ENCODE measurements around the gene TMPRSS9.
"Not testable (repeated sequence)": the region's sequence is repeated elsewhere in the genome, so short reads cannot be mapped to it uniquely, and the experiment has no call there.

TMPRSS9 gene

DNA sequence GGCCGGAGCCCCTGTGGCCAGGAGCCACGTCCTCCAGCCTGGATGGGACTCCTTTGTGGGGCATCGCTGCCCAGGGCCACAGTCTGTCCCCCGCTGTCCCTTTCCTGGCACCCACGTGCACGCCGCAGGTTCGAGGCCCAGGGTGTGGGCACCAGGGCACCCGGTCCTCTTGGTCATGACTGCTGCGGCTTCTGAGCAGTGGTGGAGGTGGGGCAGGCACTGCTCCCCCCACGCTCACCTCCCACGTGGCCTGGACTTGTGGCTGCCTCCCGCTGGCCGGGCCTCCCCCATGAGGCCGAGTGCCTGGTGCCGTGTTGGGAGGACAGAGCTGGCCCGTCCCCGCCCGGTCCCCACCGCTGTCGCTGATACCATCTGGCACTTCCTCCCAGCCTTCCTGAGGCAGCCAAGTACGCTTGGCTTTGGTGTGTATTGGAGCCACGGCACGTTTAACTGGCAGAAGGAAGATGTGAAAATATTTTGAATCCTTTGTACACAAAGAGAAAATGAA, 18.8 kb upstream of the TMPRSS9 start:
- DNase-seq, result no peak

GRCh38 chr19:2341982-2342381, 18.1 kb upstream of the TMPRSS9 start:
- DNase-seq, result no peak

DNA sequence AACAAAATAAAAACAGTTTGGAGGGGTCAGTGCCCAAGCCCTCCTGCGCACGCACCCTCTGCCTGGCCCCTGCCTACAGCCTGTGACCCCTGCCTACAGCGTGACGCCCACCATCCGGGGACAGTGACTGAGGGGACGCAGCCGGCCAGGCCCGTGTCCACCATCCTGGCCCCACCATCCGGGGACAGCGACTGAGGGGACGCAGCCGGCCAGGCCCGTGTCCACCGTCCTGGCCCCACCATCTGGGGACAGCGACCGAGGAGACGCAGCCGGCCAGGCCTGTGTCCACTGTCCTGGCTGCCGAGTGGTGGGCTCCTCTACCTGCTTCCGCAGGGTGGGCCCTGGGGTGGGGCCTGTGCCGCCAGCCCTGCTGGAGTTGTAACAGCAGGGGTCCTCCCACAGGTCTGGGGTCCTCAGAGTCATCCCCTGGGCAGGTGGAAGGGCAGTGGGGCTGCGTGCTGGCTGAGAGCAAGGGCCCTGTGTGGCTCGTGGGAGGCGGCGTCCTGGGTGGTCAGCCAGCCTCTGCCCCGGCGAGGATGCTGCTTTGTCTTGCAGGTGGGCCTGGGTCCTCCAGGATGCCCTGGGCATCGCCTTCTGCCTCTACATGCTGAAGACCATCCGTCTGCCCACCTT, 17.3 kb upstream of the TMPRSS9 start:
- no peak for DNase-seq

DNA sequence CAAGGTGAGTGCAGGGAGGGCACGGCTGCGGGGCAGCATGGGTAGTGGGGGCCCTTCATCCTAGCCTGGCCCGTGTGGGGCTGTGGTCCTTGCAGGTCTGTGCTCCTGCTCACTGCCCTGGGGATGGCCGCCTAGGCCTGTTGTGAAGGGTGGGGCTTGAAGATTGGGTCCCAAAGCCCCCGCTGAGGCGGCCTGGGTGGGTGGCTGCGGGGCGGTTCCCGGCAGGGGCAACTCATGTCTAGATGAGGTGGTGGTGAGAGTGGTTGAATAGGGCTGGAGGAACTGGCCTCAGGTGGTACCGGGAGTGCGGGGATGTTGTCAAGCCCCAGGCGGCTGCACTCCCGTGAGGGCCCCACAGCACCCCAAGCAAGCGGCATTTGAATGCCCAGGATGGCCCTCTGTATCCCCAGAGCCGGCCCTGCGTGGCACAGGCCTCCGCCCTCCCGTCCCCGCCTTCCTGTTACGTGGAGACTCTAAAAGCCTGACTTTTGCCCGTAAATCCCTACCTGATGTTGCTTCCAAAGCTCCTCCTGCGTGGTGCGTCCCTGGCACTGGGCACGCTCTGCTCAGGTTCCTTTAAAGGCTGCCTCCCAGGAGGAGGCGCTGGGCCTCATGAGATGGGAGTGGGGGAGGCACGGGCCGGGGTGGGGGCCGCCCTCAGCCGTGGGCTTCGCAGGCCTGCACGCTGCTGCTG, 16.6 kb upstream of the TMPRSS9 start:
- no peak for DNase-seq

DNA sequence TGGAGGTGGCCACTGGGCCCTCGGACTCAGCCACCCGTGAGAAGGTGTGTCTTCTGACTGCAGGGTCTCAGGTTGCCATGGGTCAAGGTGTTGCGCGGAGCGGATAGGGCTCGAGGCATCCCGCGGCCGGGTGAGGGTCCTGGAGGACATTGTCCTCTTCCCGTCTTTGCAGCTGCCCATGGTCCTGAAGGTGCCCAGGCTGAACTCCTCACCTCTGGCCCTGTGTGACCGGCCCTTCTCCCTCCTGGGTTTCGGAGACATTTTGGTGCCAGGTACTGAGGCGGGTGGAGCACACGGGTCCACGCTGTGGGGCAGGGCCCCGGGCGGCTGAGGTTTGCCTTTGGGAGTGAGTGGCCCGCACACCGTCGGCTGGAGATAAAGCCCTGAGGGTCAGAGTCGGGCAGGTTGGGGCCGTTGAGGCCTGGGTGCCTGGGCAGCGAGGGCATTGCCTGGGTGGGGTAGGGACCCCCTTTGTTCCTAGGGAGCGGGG, 15.6 kb upstream of the TMPRSS9 start:
- DNase-seq, result no peak

DNA sequence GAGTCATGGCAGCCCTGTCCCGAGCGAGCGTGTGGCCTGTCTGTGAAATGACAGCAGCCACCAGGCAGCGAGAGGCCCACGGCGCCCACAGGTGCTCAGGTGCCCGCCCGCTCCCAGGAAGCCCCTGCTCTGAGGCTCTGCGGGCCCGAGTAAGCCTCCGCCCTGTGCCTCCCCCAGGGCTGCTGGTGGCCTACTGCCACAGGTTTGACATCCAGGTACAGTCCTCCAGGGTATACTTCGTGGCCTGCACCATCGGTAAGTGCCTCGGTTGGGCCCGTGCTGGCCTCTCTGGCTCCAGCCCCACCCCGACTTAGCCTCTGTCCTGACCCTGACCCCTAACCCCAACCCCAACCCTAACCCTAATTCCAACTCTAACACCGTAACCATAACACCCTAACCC, 15.0 kb upstream of the TMPRSS9 start:
- no peak for DNase-seq

GRCh38 chr19:2345794-2346663, 14.0 kb upstream of the TMPRSS9 start:
- DNase-seq, result peak in 5 of 56 donors; percentile 7 to 24 (median 17)

DNA sequence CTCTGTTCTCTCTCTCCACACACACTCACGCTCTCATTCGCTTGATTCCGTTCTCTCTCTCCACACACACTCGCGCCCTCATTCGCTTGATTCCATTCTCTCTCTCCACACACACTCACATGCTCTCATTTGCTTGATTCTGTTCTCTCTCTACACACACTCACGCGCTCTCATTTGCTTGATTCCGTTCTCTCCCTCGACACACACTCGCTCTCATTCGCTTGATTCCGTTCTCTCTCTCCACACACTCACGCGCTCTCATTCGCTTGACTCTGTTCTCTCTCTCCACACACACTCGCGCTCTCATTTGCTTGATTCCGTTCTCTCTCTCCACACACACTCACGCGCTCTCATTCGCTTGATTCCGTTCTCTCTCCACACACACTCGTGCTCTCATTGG, 10.2 kb upstream of the TMPRSS9 start:
- DNase-seq, result not testable (repeated sequence)

DNA sequence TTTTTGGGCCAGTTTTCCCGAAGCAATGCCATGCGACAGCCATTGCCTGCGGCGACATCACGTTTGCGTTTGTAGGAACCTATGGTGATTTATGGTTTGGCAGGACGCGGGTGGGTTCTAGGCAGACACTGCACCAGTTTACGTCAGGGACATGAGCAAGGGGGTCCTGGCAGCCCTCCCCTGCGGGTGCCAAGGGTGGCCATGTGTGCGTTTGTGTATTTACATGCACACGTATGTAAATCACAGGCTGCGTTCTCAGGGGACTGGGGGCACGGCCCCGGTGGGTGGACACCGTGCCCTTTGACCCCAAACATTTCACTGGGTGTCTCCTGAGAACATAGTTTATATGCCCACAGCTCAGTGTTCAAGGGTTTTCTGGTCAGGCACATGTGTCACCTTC, 9.4 kb upstream of the TMPRSS9 start:
- DNase-seq, result no peak

DNA sequence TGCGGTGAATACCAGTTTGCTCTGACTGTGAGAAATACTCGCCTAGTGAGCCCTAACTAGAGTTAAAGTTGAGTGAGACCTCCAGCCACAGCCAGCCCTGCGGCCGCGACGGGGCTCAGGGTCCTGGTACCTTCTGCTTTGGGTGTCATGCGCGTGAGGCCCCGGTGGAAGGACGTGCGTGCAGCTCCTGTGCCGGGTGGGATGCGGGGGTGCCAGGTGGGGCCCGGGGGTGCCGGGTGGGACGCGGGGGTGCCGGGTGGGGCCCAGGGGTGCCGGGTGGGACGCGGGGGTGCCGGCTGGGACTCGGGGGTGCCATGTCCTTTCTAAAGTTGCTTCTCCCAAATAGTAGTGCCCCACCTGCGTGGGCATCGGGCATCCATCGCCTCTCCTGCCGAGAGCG, 8.5 kb upstream of the TMPRSS9 start:
- no peak for DNase-seq

GRCh38 chr19:2352121-2352520, 7.9 kb upstream of the TMPRSS9 start:
- DNase-seq, result no peak

- DNase-seq, result no peak
These were observed 6.7 kb upstream of the TMPRSS9 start for GRCh38 chr19:2353159-2353886.

DNA sequence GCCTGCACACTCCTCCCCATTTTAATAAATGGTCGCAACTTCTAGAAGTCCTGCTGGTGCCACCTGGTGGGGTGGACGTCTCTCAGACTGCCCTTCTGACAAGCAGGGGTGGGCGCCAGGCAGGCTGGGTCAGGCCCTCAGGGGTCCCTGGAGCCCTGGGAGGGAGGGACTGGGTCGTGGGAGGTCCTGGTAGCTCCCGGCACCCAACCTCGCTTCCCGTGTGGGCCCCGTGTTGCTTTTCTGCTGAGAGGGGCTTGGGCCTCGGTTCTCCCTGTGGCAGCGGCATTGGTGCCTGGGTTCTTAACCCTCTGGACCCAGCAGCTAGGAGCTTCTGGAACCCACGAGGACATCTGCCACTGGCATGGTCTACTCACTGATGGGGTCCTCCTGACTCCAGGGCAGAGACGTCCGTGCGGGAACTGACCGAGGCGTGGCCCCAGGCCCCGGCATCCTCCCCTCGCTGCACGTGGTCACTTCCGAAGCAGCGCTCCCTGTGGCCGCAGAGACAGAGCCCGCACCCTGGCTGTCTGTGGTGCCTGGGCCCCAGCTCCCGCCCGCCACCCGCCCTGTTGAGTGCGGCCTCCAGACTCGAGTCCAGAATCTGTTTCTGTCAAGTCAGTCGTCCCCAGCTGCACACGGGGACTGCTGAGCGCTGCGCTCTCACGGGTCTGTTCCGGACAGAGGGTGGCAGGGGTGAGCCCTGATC, 6.0 kb upstream of the TMPRSS9 start:
- no peak for DNase-seq

GRCh38 chr19:2354670-2355069, 5.4 kb upstream of the TMPRSS9 start:
- no peak for DNase-seq

DNA sequence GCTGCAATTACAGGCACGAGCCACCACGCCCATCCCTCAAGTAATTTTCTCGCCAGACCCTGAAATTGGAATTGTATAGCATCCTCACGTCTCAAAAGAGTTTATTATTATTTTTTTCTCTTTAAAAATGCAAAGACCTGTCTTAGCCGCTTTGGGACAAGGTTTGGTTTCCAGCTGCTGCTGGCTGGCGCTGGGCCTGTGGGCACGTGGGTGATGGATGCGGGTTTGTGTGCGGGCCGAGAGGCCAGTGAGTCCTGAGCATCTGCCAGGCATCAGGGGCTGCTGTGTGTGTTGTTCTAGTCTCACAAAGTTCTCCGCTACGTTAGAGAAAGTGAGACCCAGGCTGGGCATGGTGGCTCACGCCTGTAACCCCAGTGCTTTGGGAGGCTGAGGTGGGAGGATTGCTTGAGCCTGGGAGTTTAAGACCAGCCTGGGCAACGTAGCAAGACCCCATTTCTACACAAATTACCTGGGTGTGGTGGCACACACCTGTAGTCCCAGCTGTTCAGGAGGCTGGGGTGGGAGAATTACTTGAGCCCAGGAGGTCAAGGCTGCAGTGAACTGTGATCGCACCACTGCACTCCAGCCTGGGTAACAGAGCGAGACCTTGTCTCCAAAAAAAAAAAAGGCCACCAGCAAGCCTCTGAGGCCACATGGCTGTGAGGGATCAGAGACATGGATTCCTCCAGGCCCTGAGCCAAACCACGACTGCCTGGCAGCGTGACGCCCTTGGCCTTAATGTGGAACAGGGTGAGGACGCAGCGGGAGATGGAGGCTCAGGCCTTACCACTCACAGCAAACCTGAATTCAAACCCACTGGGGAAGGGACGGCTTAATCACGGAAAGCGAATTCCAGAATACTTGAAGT, 4.7 kb upstream of the TMPRSS9 start:
- no peak for DNase-seq

DNA sequence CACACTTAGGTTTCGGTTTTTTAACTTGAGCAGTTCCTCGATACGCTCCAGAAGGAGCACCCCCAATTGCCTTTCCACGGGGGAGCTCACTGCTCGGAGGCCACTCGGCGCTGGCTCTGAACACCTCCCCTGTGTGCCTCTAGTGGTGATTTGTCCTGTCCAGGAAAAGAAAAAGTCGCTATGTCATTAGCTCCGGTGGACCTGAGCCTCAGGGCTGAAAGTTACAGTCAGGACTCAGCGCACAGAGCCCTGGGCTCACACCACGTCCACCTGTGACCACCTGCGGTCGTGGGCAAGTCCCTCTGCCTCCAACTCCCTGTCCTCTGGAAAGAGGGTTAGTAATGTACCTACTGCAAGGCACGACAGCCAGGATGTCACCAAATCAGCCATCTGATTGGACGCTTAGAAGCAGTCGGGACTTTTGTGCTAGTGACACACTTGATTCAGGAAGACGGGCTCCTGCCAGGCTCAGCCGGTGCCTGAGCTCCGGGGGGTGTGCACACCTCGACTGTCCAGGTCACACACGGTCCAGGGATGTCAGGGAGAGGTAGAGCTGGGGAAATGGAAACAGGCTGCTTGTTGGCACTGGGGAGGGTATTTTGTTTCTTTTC, 3.9 kb upstream of the TMPRSS9 start:
- DNase-seq, result no peak

GRCh38 chr19:2357279-2358206, 2.5 kb upstream of the TMPRSS9 start:
- no peak for DNase-seq

All from nucleus accumbens (tissue), 56 donors.